H1 (cell line): ENCODE measurements around the gene LHX5. TPM values are rescaled to one million over a fixed set of nuclear protein-coding genes. Genes with fewer than 3 reads are reported as not detected.

Experiments used
- CTCF ChIA-PET: fragments of 300-600 bp; sonication (Branson Sonifier 250); formaldehyde crosslinking; loops from one replicate; lab custom pipeline; 2021; ENCODE audit not compliant: partially characterized antibody; lab: Charles Lee
- POLR2A ChIA-PET: fragments of 300-600 bp; sonication (Branson Sonifier 250); formaldehyde crosslinking; loops from one replicate; lab custom pipeline; 2021; ENCODE audit warnings: inconsistent platforms; ENCODE audit not compliant: partially characterized antibody; lab: Charles Lee
- DNase-seq, 2 experiments: peaks; one replicate each; pipeline versions ENCODE4 v3.0.0 to v3.0.0-alpha.2; 2010 to 2022; ENCODE audit warnings: low spot score in 2 of 2, low read depth in 1 of 2, mixed read lengths in 1 of 2
- FAIRE-seq: peaks from 2 replicates; lab custom pipeline; 2011; peaks lifted over from hg19 to GRCh38; lab: Jason Lieb, UNC
- H2AFZ ChIP-seq: 2 replicates; pipeline ENCODE4 v1.8.1; 2012; ENCODE audit warnings: low read length, inconsistent platforms
- H2AK5ac ChIP-seq: 2 replicates; pipeline ENCODE4 v1.6.1; 2013; ENCODE audit warnings: low read depth, low read length
- H2BK120ac ChIP-seq: replicated peaks from 2 replicates; pipeline ENCODE3; 2013; ENCODE audit warnings: low read depth, low read length, inconsistent platforms
- H2BK12ac ChIP-seq: 2 replicates; pipeline ENCODE4 v1.6.1; 2013; ENCODE audit warnings: low read depth, low read length
- H2BK15ac ChIP-seq: 2 replicates; pipeline ENCODE4 v1.6.1; 2013; ENCODE audit warnings: low read length
- H2BK20ac ChIP-seq: 2 replicates; pipeline ENCODE4 v1.6.1; 2013; ENCODE audit warnings: low read length
- H2BK5ac ChIP-seq: 2 replicates; pipeline ENCODE4 v1.6.1; 2013; ENCODE audit warnings: low read depth, low read length
- H3K14ac ChIP-seq: 2 replicates; pipeline ENCODE4 v1.6.1; 2013; ENCODE audit warnings: inconsistent platforms; ENCODE audit not compliant: insufficient read length
- H3K18ac ChIP-seq: 2 replicates; pipeline ENCODE4 v1.6.1; 2013; ENCODE audit warnings: low read length; ENCODE audit errors: extremely low read depth
- H3K23ac ChIP-seq: 2 replicates; pipeline ENCODE4 v1.6.1; 2013; ENCODE audit warnings: inconsistent platforms; ENCODE audit not compliant: insufficient read length
- H3K23me2 ChIP-seq: 2 replicates; pipeline ENCODE4 v1.6.1; 2013; ENCODE audit warnings: low read depth, low read length
- H3K27ac ChIP-seq: 2 replicates; pipeline ENCODE4 v1.6.1; 2011; ENCODE audit warnings: low read depth, low read length, inconsistent platforms
- H3K27me3 ChIP-seq, 4 experiments: replicated peaks in 1 of 4; 1 replicate in 1 of 4; 2 replicates in 3 of 4; pipeline versions ENCODE4 v1.6.1 to v1.8.1; 2011 to 2013; ENCODE audit warnings: low read length in 3 of 4, mild to moderate bottlenecking in 3 of 4, inconsistent platforms in 2 of 4, mixed read lengths in 2 of 4, moderate library complexity in 1 of 4; ENCODE audit not compliant: control insufficient read depth in 3 of 4, insufficient read depth in 3 of 4; ENCODE audit errors: extremely low read depth in 1 of 4
- H3K36me3 ChIP-seq, 4 experiments: 2 replicates each; pipeline versions ENCODE4 v1.6.1 to v1.8.1; 2011 to 2013; ENCODE audit warnings: mild to moderate bottlenecking in 4 of 4, low read length in 3 of 4, moderate library complexity in 2 of 4, control low read depth in 1 of 4, inconsistent platforms in 1 of 4; ENCODE audit not compliant: insufficient read depth in 4 of 4, control insufficient read depth in 2 of 4
- H3K4ac ChIP-seq: replicated peaks from 2 replicates; pipeline ENCODE3; 2013; ENCODE audit warnings: low read length, low read depth, mixed read lengths, inconsistent platforms; ENCODE audit not compliant: insufficient read length
- H3K4me1 ChIP-seq, 4 experiments: replicated peaks in 1 of 4; 1 replicate in 1 of 4; 2 replicates in 3 of 4; pipeline versions ENCODE4 v1.6.1 to v1.8.1; 2011 to 2013; ENCODE audit warnings: low read length in 3 of 4, inconsistent platforms in 2 of 4, mixed read lengths in 1 of 4; ENCODE audit not compliant: insufficient read depth in 4 of 4, control insufficient read depth in 3 of 4
- H3K4me2 ChIP-seq, 2 experiments: 2 replicates each; pipeline versions ENCODE4 v1.6.1 to v1.8.1; 2011 to 2013; ENCODE audit warnings: low read depth in 2 of 2, low read length in 2 of 2, control low read depth in 1 of 2, inconsistent platforms in 1 of 2, mild to moderate bottlenecking in 1 of 2; ENCODE audit not compliant: insufficient read depth in 1 of 2
- H3K4me3 ChIP-seq, 4 experiments: fragments of 200-600, 300-600 bp in 1 of 4; sonication (generic), shearing (Covaris generic), sonication (Bioruptor Twin) in 1 of 4; 2 replicates each; pipeline versions ENCODE4 v1.5.1 to v1.8.1; 2011 to 2016; ENCODE audit warnings: low read length in 4 of 4, low read depth in 3 of 4, control low read depth in 2 of 4, inconsistent platforms in 2 of 4, mild to moderate bottlenecking in 2 of 4, mixed read lengths in 1 of 4, moderate library complexity in 1 of 4; ENCODE audit not compliant: insufficient read depth in 2 of 4; ENCODE audit errors: extremely low read depth in 1 of 4
- H3K56ac ChIP-seq: replicated peaks from 2 replicates; pipeline ENCODE3; 2013; ENCODE audit warnings: low read depth, mild to moderate bottlenecking, mixed read lengths, low read length, inconsistent platforms; ENCODE audit not compliant: insufficient read length
- H3K79me1 ChIP-seq: 2 replicates; pipeline ENCODE4 v1.6.1; 2013; ENCODE audit warnings: low read depth, low read length, control low read depth
- H3K79me2 ChIP-seq, 2 experiments: 2 replicates each; pipeline versions ENCODE4 v1.6.1 to v1.8.1; 2012 to 2013; ENCODE audit warnings: low read length in 2 of 2, mild to moderate bottlenecking in 2 of 2, inconsistent platforms in 1 of 2; ENCODE audit not compliant: insufficient read depth in 2 of 2, control insufficient read depth in 1 of 2
- H3K9ac ChIP-seq, 4 experiments: replicated peaks in 1 of 4; 1 replicate in 1 of 4; 2 replicates in 3 of 4; pipeline versions ENCODE4 v1.6.1 to v1.8.1; 2011 to 2013; ENCODE audit warnings: low read depth in 3 of 4, low read length in 3 of 4, control low read depth in 2 of 4, mild to moderate bottlenecking in 2 of 4, moderate library complexity in 2 of 4, inconsistent platforms in 1 of 4; ENCODE audit errors: extremely low read depth in 1 of 4
- H3K9me3 ChIP-seq, 2 experiments: 2 replicates each; pipeline versions ENCODE4 v1.6.1 to v1.8.1; 2012 to 2013; ENCODE audit warnings: mild to moderate bottlenecking in 2 of 2, moderate library complexity in 2 of 2, control low read depth in 1 of 2, inconsistent platforms in 1 of 2, low read depth in 1 of 2, low read length in 1 of 2, mixed read lengths in 1 of 2; ENCODE audit not compliant: insufficient read depth in 2 of 2
- H4K20me1 ChIP-seq, 2 experiments: replicated peaks in 1 of 2; 2 replicates each; pipeline versions ENCODE3 to v1.8.1; 2011 to 2013; ENCODE audit warnings: inconsistent platforms in 2 of 2, low read length in 2 of 2, mild to moderate bottlenecking in 1 of 2; ENCODE audit not compliant: insufficient read depth in 2 of 2, control insufficient read depth in 1 of 2
- H4K5ac ChIP-seq: 2 replicates; pipeline ENCODE4 v1.6.1; 2013; ENCODE audit warnings: low read length, low read depth, mixed read lengths, inconsistent platforms; ENCODE audit not compliant: insufficient read length
- H4K8ac ChIP-seq: 2 replicates; pipeline ENCODE4 v1.8.0; 2013; ENCODE audit warnings: mild to moderate bottlenecking, moderate library complexity, low read length, inconsistent platforms; ENCODE audit not compliant: insufficient read depth; ENCODE audit errors: extremely low read depth
- H4K91ac ChIP-seq: replicated peaks from 2 replicates; pipeline ENCODE3; 2013; ENCODE audit warnings: low read length, mixed read lengths, inconsistent platforms; ENCODE audit not compliant: insufficient read length
- CHD1 ChIP-seq: IDR thresholded peaks from 2 replicates; pipeline ENCODE4 v1.6.1; 2012; ENCODE audit warnings: low read depth, low read length, improper control_type of control experiment
- CHD2 ChIP-seq: IDR thresholded peaks from 2 replicates; pipeline ENCODE4 v1.6.1; 2012; ENCODE audit warnings: low read length, improper control_type of control experiment
- EP300 ChIP-seq, 2 experiments: IDR thresholded peaks; 1 replicate in 1 of 2; 2 replicates in 1 of 2; pipeline ENCODE4 v1.6.1; 2011 to 2012; ENCODE audit warnings: low read depth in 2 of 2, low read length in 2 of 2, mild to moderate bottlenecking in 2 of 2, borderline replicate concordance in 1 of 2, inconsistent platforms in 1 of 2, moderate library complexity in 1 of 2
- GTF2F1 ChIP-seq: IDR thresholded peaks from 2 replicates; pipeline ENCODE4 v1.6.1; 2012; ENCODE audit warnings: low read depth, low read length, improper control_type of control experiment, borderline replicate concordance
- HDAC2 ChIP-seq, 2 experiments: fragments of 300-600 bp in 1 of 2; sonication (generic) in 1 of 2; IDR thresholded peaks; 2 replicates each; pipeline ENCODE4 v1.6.1; 2011 to 2012; ENCODE audit warnings: low read depth in 2 of 2, low read length in 2 of 2, mild to moderate bottlenecking in 2 of 2, moderate library complexity in 2 of 2, borderline replicate concordance in 1 of 2, inconsistent platforms in 1 of 2
- KDM1A ChIP-seq: fragments of 200-600, 300-600 bp; sonication (generic); IDR thresholded peaks from 2 replicates; pipeline ENCODE4 v1.7.1; 2016; ENCODE audit warnings: mild to moderate bottlenecking, low read length, borderline replicate concordance
- KDM4A ChIP-seq: IDR thresholded peaks from one replicate; pipeline ENCODE4 v1.7.1; 2012; ENCODE audit warnings: low read depth, mild to moderate bottlenecking, moderate library complexity, low read length, inconsistent platforms; ENCODE audit not compliant: severe bottlenecking
- RBBP5 ChIP-seq: IDR thresholded peaks from 2 replicates; pipeline ENCODE4 v1.7.1; 2012; ENCODE audit warnings: low read depth, mild to moderate bottlenecking, inconsistent platforms, low read length, moderate library complexity, borderline replicate concordance
- SIRT6 ChIP-seq: IDR thresholded peaks from one replicate; pipeline ENCODE4 v1.7.1; 2012; ENCODE audit warnings: low read length, inconsistent platforms
- SRF ChIP-seq: IDR thresholded peaks from 2 replicates; pipeline ENCODE4 v1.6.1; 2011; ENCODE audit warnings: mild to moderate bottlenecking, low read depth, low read length, moderate library complexity
- SUZ12 ChIP-seq: fragments of 200-600 bp; sonication (generic); IDR thresholded peaks from 2 replicates; pipeline ENCODE4 v1.6.1; 2012; ENCODE audit warnings: mild to moderate bottlenecking, inconsistent platforms, low read length, moderate library complexity, mixed read lengths
- TAF1 ChIP-seq: IDR thresholded peaks from 2 replicates; pipeline ENCODE4 v1.6.1; 2011; ENCODE audit warnings: mild to moderate bottlenecking, low read depth, low read length
- TAF7 ChIP-seq: optimal IDR thresholded peaks from 2 replicates; pipeline ENCODE3; 2011; ENCODE audit warnings: low read depth, mild to moderate bottlenecking, inconsistent platforms, low read length, moderate library complexity, borderline replicate concordance
- TBP ChIP-seq: IDR thresholded peaks from 2 replicates; pipeline ENCODE4 v1.6.1; 2011; ENCODE audit warnings: low read depth, low read length, improper control_type of control experiment
- WGBS, 2 experiments: shearing (Covaris generic) in 1 of 2; methylation state at CpG; one replicate each; pipeline versions ENCODE4 v1.1.6 to v1.1.7; 2013 to 2015; ENCODE audit warnings: low lambda C conversion rate in 2 of 2, mixed read lengths in 2 of 2, inconsistent platforms in 1 of 2, low coverage in 1 of 2, missing lambda C conversion rate in 1 of 2; ENCODE audit not compliant: insufficient replicate concordance in 2 of 2, insufficient coverage in 1 of 2, insufficient read length in 1 of 2; ENCODE audit errors: extremely low coverage in 1 of 2, missing lambda C conversion rate in 1 of 2; 5-methylcytosine and 5-hydroxymethylcytosine counted together
- polyA plus RNA-seq, 7 experiments: library from polyadenylated mRNA; depleted of rRNA in 3 of 7; stranded (reverse) in 5 of 7; unstranded in 2 of 7; fragments of >200 nt in 5 of 7; fragments of 200-250 nt in 2 of 7; gene quantifications; 1 replicate in 5 of 7; 2 replicates in 1 of 7; 4 replicates in 1 of 7; pipeline versions ENCODE4 v1.2.1 to v1.2.3, GENCODE V29; 2011 to 2013; ENCODE audit warnings: missing spikeins in 2 of 7, mixed read lengths in 2 of 7
- total RNA-seq: library from RNA; stranded (reverse); fragmentation: NEBNext Ultra II Directional; extraction: Animal tissue kit (Norgen Biotek cat#: 25700); gene quantifications from 2 replicates; pipeline ENCODE4 v1.2.1, GENCODE V29; 2021

The LHX5 gene
- total and polyA plus RNA-seq, 2 of the 8 experiments (the other 6 are each of a cell fraction or from before 2014, with no cell fraction given) = 0.47 to 1.1 TPM

- Histone ChIP-seq H3K4me2 (no peak overlapping the region), H2AK5ac (no peak overlapping the region), H2BK120ac (no peak overlapping the region), H3K79me1 (no peaks in the 10 kb centered on the region), H2BK5ac (no peak overlapping the region), H2BK15ac (no peak overlapping the region), H4K20me1 (no peaks in the 10 kb centered on the region), H4K5ac (no peak overlapping the region), H3K18ac (no peak overlapping the region), H3K27ac (no peak overlapping the region), H3K56ac (no peak overlapping the region), H3K79me2 (no peaks in the 10 kb centered on the region), H2AFZ (no peak overlapping the region), H3K27me3 (no peaks in the 10 kb centered on the region), H3K14ac (no peak overlapping the region), H3K23me2 (no peaks in the 10 kb centered on the region), H2BK20ac (no peak overlapping the region), H3K4me1 (no peaks in the 10 kb centered on the region), H4K91ac (no peak overlapping the region), H4K8ac (no peak overlapping the region), H3K23ac (no peak overlapping the region), H3K9me3 (no peaks in the 10 kb centered on the region), H3K4me3 (no peak overlapping the region), H3K9ac (no peak overlapping the region), H3K36me3 (no peaks in the 10 kb centered on the region), H2BK12ac (no peak overlapping the region), H3K4ac (no peak overlapping the region)
- CTCF ChIA-PET = interaction anchor here (0.6 kb wide), 1 partner anchor 24 kb away, joined by 3 read pairs; no protein-coding TSS in a partner anchor
- FAIRE-seq (no peak), DNase-seq (no peak)
- POLR2A ChIA-PET = interaction anchor here (0.6 kb wide), 1 partner anchor 280 kb away, joined by 3 read pairs; no protein-coding TSS in a partner anchor
- TF ChIP-seq SIRT6 (no peak), TAF7 (no peak), CHD2 (no peak), TAF1 (no peak), KDM4A (no peak), GTF2F1 (no peak), SRF (no peak), RBBP5 (no peak), EP300 (IDR thresholded peaks at IDR 0.05; ENCODE audit: borderline replicate concordance in 1 of 2, low read depth in 2 of 2, low read length in 2 of 2) (no peak), HDAC2 (IDR thresholded peaks at IDR 0.05; ENCODE audit: borderline replicate concordance in 1 of 2, low read depth in 2 of 2, low read length in 2 of 2) (0 out of 4 replicates have a peak, but pooled peaks of 1 of the 2 experiments have one; percentile 24), KDM1A (peak; percentile 90), SUZ12 (no peak), CHD1 (no peak), TBP (no peak)
- 80% methylated on average over 2 of the region's 2 CpGs; no CpG with 5 or more reads in 1 of the 2 experiments for WGBS, 2 experiments
Measured at GRCh38 chr12:113449299-113449698, 22.4 kb downstream of the LHX5 start.
